Measurements from ENCODE around the gene CROCC2.

CROCC2 gene

DNA sequence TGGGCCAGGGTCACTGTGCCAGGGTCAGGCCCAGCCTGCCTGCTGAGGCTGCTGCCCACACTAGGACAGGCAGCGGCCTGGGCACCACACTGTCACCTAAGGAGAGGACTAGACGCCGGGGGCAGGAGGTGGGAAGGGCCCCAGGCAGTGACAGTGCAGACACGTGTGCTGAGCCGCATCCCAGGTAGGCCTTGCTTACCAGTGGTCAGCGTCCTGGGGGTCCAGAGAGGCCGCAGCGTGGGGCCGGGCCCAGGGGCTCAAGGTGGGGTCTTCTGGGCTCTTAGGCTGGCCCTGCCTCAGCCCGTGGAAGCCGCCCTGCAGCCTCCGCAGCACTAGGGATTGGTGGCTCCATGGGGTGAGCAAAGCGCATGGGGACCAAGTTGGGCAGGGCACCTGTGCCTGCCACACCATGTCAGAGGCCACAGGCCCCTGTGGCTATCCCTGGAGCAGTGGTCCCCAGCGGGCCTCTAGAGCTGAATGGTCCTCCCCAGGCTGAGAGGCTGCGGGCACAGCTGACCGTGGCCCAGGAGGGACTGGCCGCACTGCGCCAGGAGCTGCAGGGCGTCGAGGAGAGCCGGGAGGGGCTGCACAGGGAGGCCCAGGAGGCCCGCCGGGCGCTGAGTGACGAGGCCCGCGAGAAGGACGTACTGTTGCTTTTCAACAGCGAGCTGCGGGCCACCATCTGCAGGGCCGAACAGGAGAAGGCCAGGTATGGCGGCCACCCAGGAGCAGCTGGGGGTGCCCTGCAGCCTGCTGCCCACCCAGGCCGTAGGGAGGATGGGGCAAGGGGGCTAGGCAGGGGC, 57.1 kb downstream of the CROCC2 start:
- TF ChIP-seq, protein P1, sequence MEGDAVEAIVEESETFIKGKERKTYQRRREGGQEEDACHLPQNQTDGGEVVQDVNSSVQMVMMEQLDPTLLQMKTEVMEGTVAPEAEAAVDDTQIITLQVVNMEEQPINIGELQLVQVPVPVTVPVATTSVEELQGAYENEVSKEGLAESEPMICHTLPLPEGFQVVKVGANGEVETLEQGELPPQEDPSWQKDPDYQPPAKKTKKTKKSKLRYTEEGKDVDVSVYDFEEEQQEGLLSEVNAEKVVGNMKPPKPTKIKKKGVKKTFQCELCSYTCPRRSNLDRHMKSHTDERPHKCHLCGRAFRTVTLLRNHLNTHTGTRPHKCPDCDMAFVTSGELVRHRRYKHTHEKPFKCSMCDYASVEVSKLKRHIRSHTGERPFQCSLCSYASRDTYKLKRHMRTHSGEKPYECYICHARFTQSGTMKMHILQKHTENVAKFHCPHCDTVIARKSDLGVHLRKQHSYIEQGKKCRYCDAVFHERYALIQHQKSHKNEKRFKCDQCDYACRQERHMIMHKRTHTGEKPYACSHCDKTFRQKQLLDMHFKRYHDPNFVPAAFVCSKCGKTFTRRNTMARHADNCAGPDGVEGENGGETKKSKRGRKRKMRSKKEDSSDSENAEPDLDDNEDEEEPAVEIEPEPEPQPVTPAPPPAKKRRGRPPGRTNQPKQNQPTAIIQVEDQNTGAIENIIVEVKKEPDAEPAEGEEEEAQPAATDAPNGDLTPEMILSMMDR (IDR thresholded peaks at IDR 0.05; ENCODE audit: low read depth, low read length, poor library complexity, severe bottlenecking) = no peak
- no peak for TF ChIP-seq EZH2phosphoT487 (IDR thresholded peaks at IDR 0.05; ENCODE audit: borderline replicate concordance, low read length)
- H3K27ac ChIP-seq (ENCODE audit: low read depth, low read length) = no peak overlapping the region

DNA sequence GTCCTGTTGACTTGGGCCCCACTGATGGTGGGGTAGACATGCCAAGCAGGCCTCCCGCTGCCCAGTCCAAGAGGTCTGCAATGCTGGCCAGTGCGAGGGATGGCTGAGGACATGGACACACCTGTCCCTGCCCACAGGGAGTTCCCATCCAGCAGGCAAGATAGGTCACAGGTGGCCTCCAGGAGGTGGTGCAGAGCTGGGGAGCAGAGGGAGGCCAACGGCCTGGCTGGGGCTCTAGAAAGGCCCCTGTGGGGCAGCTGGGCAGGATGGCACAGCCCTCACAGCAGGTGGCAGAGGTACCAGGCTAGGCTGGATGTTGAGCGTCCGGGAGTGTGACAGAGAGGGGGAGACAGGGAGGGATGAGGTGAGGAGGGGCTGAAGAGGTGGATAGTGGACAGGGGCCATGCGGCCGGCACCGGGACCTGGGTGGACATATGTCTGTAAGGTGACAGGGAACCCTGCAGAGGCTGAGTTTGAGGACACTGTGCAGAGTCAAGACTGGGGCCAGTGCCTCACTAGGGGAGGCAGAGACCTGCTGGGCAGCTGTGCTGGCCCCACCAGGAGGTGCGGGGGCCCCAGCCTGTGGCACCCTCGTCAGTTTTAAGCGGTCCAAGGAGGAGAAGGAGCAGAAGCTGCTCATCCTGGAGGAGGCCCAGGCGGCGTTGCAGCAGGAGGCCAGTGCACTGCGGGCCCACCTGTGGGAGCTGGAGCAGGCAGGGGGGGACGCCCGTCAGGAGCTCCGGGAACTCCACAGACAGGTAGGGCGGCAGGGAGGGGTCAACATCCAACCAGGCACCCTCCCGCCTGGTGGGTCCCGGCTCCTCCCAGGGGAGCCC, 58.0 kb downstream of the CROCC2 start:
- H3K27ac ChIP-seq (ENCODE audit: low read depth, low read length) = no peak overlapping the region
- no peaks in the 10 kb centered on the region for H3K4me1 ChIP-seq (ENCODE audit: control insufficient read depth, low read length)
- H3K27me3 ChIP-seq (ENCODE audit: control insufficient read depth, low read length) = no peaks in the 10 kb centered on the region
- no peaks in the 10 kb centered on the region for H4K20me1 ChIP-seq (ENCODE audit: control insufficient read depth, insufficient read depth, low read depth, low read length)
- no peak overlapping the region for H3K4me3 ChIP-seq (ENCODE audit: low read length)
- H3K9me2 ChIP-seq (replicated peaks; ENCODE audit: control insufficient read depth, low read length) = no peaks in the 10 kb centered on the region
- no peaks in the 10 kb centered on the region for H3K79me2 ChIP-seq (ENCODE audit: control insufficient read depth, low read length)
- TF ChIP-seq EZH2phosphoT487 (IDR thresholded peaks at IDR 0.05; ENCODE audit: borderline replicate concordance, low read length) = no peak
- TF ChIP-seq, protein P1 (IDR thresholded peaks at IDR 0.05; ENCODE audit: low read depth, low read length, poor library complexity, severe bottlenecking) = no peak
- no peaks in the 10 kb centered on the region for H3F3A ChIP-seq (ENCODE audit: control insufficient read depth, insufficient read depth)
- H3K9me3 ChIP-seq (ENCODE audit: control insufficient read depth, insufficient read depth, low read length) = no peaks in the 10 kb centered on the region
- H3K36me3 ChIP-seq (ENCODE audit: control insufficient read depth, low read length) = no peaks in the 10 kb centered on the region
- no peak overlapping the region for H3K4me2 ChIP-seq (ENCODE audit: low read length)

More for the DNA sequence above, 57.1 kb downstream of the CROCC2 start:
- no peaks in the 10 kb centered on the region for H3K9me3 ChIP-seq (ENCODE audit: control insufficient read depth, insufficient read depth, low read length)
- no peaks in the 10 kb centered on the region for H3K4me1 ChIP-seq (ENCODE audit: control insufficient read depth, low read length)
- H3K36me3 ChIP-seq (ENCODE audit: control insufficient read depth, low read length) = no peaks in the 10 kb centered on the region
- H3K4me3 ChIP-seq (ENCODE audit: low read length) = no peak overlapping the region
- H3K4me2 ChIP-seq (ENCODE audit: low read length) = no peak overlapping the region
- H3F3A ChIP-seq (ENCODE audit: control insufficient read depth, insufficient read depth) = no peaks in the 10 kb centered on the region
- H3K79me2 ChIP-seq (ENCODE audit: control insufficient read depth, low read length) = no peaks in the 10 kb centered on the region
- H3K27me3 ChIP-seq (ENCODE audit: control insufficient read depth, low read length) = no peaks in the 10 kb centered on the region
- H4K20me1 ChIP-seq (ENCODE audit: control insufficient read depth, insufficient read depth, low read depth, low read length) = no peaks in the 10 kb centered on the region
- H3K9me2 ChIP-seq (replicated peaks; ENCODE audit: control insufficient read depth, low read length) = no peaks in the 10 kb centered on the region

DNA sequence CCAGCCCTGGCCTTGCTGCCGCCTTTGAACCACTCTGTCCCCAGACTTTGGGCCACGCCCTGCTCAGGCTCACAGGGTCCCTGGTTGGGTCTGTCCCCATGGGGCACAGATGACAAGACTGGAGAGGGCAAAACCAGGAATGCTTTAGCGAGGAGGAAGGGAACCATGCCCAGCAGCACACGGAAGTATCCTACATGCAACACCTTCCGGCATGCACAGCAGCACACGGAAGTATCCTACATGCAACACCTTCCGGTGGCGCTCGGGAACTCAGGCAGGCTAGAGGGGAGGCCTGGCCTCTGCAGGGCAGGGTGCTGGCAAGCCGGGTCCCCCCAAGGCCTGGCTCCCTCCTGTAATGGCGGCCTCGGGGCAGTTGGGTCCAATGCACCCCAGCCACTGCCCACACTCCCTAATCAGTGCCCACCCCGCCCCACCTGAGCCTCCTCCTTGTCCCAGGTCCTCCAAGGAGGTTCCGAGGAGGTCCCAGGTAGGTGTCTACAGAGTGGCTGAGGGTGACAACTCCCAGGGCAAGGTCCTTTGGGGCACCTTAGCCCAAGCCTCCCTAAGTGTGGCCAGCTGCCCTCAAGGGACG, 58.7 kb downstream of the CROCC2 start:
- no peak overlapping the region for H3K4me3 ChIP-seq (ENCODE audit: low read length)
- no peaks in the 10 kb centered on the region for H3K27me3 ChIP-seq (ENCODE audit: control insufficient read depth, low read length)
- H3K27ac ChIP-seq (ENCODE audit: low read depth, low read length) = no peak overlapping the region
- H3F3A ChIP-seq (ENCODE audit: control insufficient read depth, insufficient read depth) = no peaks in the 10 kb centered on the region
- TF ChIP-seq, protein P1 (IDR thresholded peaks at IDR 0.05; ENCODE audit: low read depth, low read length, poor library complexity, severe bottlenecking) = no peak
- TF ChIP-seq EZH2phosphoT487 (IDR thresholded peaks at IDR 0.05; ENCODE audit: borderline replicate concordance, low read length) = no peak
- H3K36me3 ChIP-seq (ENCODE audit: control insufficient read depth, low read length) = no peaks in the 10 kb centered on the region
- no peak overlapping the region for H3K4me2 ChIP-seq (ENCODE audit: low read length)
- H3K79me2 ChIP-seq (ENCODE audit: control insufficient read depth, low read length) = no peaks in the 10 kb centered on the region
- no peaks in the 10 kb centered on the region for H3K4me1 ChIP-seq (ENCODE audit: control insufficient read depth, low read length)
- H3K9me3 ChIP-seq (ENCODE audit: control insufficient read depth, insufficient read depth, low read length) = no peaks in the 10 kb centered on the region
- H3K9me2 ChIP-seq (replicated peaks; ENCODE audit: control insufficient read depth, low read length) = no peaks in the 10 kb centered on the region
- no peaks in the 10 kb centered on the region for H4K20me1 ChIP-seq (ENCODE audit: control insufficient read depth, insufficient read depth, low read depth, low read length)
